ENCODE results near the gene H1-8.
"Not testable (repeated sequence)": the region's sequence is repeated elsewhere in the genome, so short reads cannot be mapped to it uniquely, and the experiment has no call there.

H1-8 gene

GRCh38 chr3:129534428-129535027 is 8.4 kb upstream of the H1-8 start:
- Mint-ChIP-seq H3K4me3 (no peak overlapping the region), H3K36me3 (no peaks in the 10 kb centered on the region), H3K27ac (no peak overlapping the region), H3K27me3 (peaks cover 6 to 12% of the 10 kb centered on the region in 2 donors), H3K9me3 (no peaks in the 10 kb centered on the region), H3K4me1 (peaks cover 0 to 3% of the 10 kb centered on the region in 2 donors)
- no peak for DNase-seq
- ATAC-seq (replicated peaks), result no peak

GRCh38 chr3:129535075-129535474 is 7.9 kb upstream of the H1-8 start:
- ATAC-seq (replicated peaks) (no peak), DNase-seq (no peak)
- Mint-ChIP-seq H3K36me3 (no peaks in the 10 kb centered on the region), H3K9me3 (no peaks in the 10 kb centered on the region), H3K4me1 (peaks cover 0 to 3% of the 10 kb centered on the region in 2 donors), H3K4me3 (no peak overlapping the region), H3K27ac (no peak overlapping the region), H3K27me3 (peaks cover 6 to 12% of the 10 kb centered on the region in 2 donors)

GRCh38 chr3:129536374-129536667 is 6.7 kb upstream of the H1-8 start:
- H3K9me3 Mint-ChIP-seq, result no peaks in the 10 kb centered on the region
- no peaks in the 10 kb centered on the region for H3K36me3 Mint-ChIP-seq
- DNase-seq (no peak), ATAC-seq (replicated peaks) (no peak)
- H3K4me1 Mint-ChIP-seq, result peaks cover 0 to 3% of the 10 kb centered on the region in 2 donors
- H3K27ac Mint-ChIP-seq, result no peak overlapping the region
- peaks cover 6 to 10% of the 10 kb centered on the region in 2 donors for H3K27me3 Mint-ChIP-seq
- no peak overlapping the region for H3K4me3 Mint-ChIP-seq

- no peaks in the 10 kb centered on the region for H3K9me3 Mint-ChIP-seq
- peaks cover 2 to 5% of the 10 kb centered on the region in 2 donors for H3K27me3 Mint-ChIP-seq
- DNase-seq (no peak), ATAC-seq (replicated peaks) (no peak)
- no peak overlapping the region for H3K4me3 Mint-ChIP-seq
- no peak overlapping the region for H3K27ac Mint-ChIP-seq
- H3K36me3 Mint-ChIP-seq, result no peaks in the 10 kb centered on the region
- peaks cover 0 to 2% of the 10 kb centered on the region in 2 donors for H3K4me1 Mint-ChIP-seq
These were observed 6.2 kb upstream of the H1-8 start for GRCh38 chr3:129536804-129537203.

- no peak for ATAC-seq (replicated peaks)
- Mint-ChIP-seq H3K27me3 (no peaks in the 10 kb centered on the region), H3K4me3 (no peak overlapping the region), H3K4me1 (no peaks in the 10 kb centered on the region), H3K36me3 (no peaks in the 10 kb centered on the region), H3K27ac (no peak overlapping the region), H3K9me3 (no peaks in the 10 kb centered on the region)
- no peak for DNase-seq
These were observed 3.8 kb upstream of the H1-8 start for GRCh38 chr3:129539206-129539605.

GRCh38 chr3:129540776-129541516 is 2.0 kb upstream of the H1-8 start:
- ATAC-seq (replicated peaks) (no peak), DNase-seq (no peak)
- no peaks in the 10 kb centered on the region for H3K9me3 Mint-ChIP-seq
- no peaks in the 10 kb centered on the region for H3K4me1 Mint-ChIP-seq
- H3K27me3 Mint-ChIP-seq, result no peaks in the 10 kb centered on the region
- no peak overlapping the region for H3K4me3 Mint-ChIP-seq
- no peak overlapping the region for H3K27ac Mint-ChIP-seq
- H3K36me3 Mint-ChIP-seq, result no peaks in the 10 kb centered on the region

GRCh38 chr3:129542747-129543146 is 228 bp upstream of the H1-8 start:
- DNase-seq, result no peak
- no peak overlapping the region for H3K27ac Mint-ChIP-seq
- H3K27me3 Mint-ChIP-seq, result no peaks in the 10 kb centered on the region
- ATAC-seq (replicated peaks), result no peak
- H3K4me3 Mint-ChIP-seq, result no peak overlapping the region
- H3K36me3 Mint-ChIP-seq, result no peaks in the 10 kb centered on the region
- H3K9me3 Mint-ChIP-seq, result no peaks in the 10 kb centered on the region
- H3K4me1 Mint-ChIP-seq, result no peaks in the 10 kb centered on the region

GRCh38 chr3:129543999-129544398 is 1.0 kb downstream of the H1-8 start:
- DNase-seq (no peak), ATAC-seq (replicated peaks) (no peak)
- no peak overlapping the region for H3K27ac Mint-ChIP-seq
- no peak overlapping the region for H3K4me3 Mint-ChIP-seq
- peaks cover 0 to 5% of the 10 kb centered on the region in 2 donors for H3K27me3 Mint-ChIP-seq
- H3K4me1 Mint-ChIP-seq, result no peaks in the 10 kb centered on the region
- H3K9me3 Mint-ChIP-seq, result no peaks in the 10 kb centered on the region
- no peaks in the 10 kb centered on the region for H3K36me3 Mint-ChIP-seq

GRCh38 chr3:129545951-129546350 is 3.0 kb downstream of the H1-8 start:
- not testable (repeated sequence) for H3K4me1 Mint-ChIP-seq; ATAC-seq (replicated peaks); H3K36me3 Mint-ChIP-seq; H3K27me3 Mint-ChIP-seq; DNase-seq; H3K4me3 Mint-ChIP-seq; H3K27ac Mint-ChIP-seq; H3K9me3 Mint-ChIP-seq

GRCh38 chr3:129547241-129547640 is 4.3 kb downstream of the H1-8 start:
- Mint-ChIP-seq H3K27ac (no peak overlapping the region), H3K9me3 (no peaks in the 10 kb centered on the region), H3K36me3 (no peaks in the 10 kb centered on the region), H3K27me3 (peaks cover 0 to 5% of the 10 kb centered on the region in 2 donors), H3K4me3 (no peak overlapping the region), H3K4me1 (no peaks in the 10 kb centered on the region)
- DNase-seq, result no peak
- ATAC-seq (replicated peaks), result no peak

- Mint-ChIP-seq H3K36me3 (no peaks in the 10 kb centered on the region), H3K4me1 (no peaks in the 10 kb centered on the region), H3K27ac (peak overlapping the region; percentile 38), H3K4me3 (no peak overlapping the region), H3K9me3 (no peaks in the 10 kb centered on the region), H3K27me3 (peaks cover 6 to 10% of the 10 kb centered on the region in 2 donors)
- DNase-seq, result no peak
- no peak for ATAC-seq (replicated peaks)
These were observed 5.4 kb downstream of the H1-8 start for GRCh38 chr3:129548104-129548965.

GRCh38 chr3:129549006-129549800 is 6.2 kb downstream of the H1-8 start:
- H3K36me3 Mint-ChIP-seq, result no peaks in the 10 kb centered on the region
- H3K27ac Mint-ChIP-seq, result peak overlapping the region; percentile 38
- H3K27me3 Mint-ChIP-seq, result peaks cover 8 to 10% of the 10 kb centered on the region in 2 donors
- H3K4me3 Mint-ChIP-seq, result no peak overlapping the region
- peaks cover under 1 to 2% of the 10 kb centered on the region in 2 donors for H3K4me1 Mint-ChIP-seq
- no peaks in the 10 kb centered on the region for H3K9me3 Mint-ChIP-seq
- ATAC-seq (replicated peaks) (peak in 1 of 2 donors; percentile 36), DNase-seq (no peak)

GRCh38 chr3:129549805-129550204 is 6.8 kb downstream of the H1-8 start:
- H3K36me3 Mint-ChIP-seq, result no peaks in the 10 kb centered on the region
- H3K27me3 Mint-ChIP-seq, result peaks cover 10 to 14% of the 10 kb centered on the region in 2 donors
- H3K4me1 Mint-ChIP-seq, result peaks cover 6 to 8% of the 10 kb centered on the region in 2 donors
- H3K9me3 Mint-ChIP-seq, result no peaks in the 10 kb centered on the region
- no peak overlapping the region for H3K27ac Mint-ChIP-seq
- DNase-seq, result no peak
- ATAC-seq (replicated peaks), result no peak
- H3K4me3 Mint-ChIP-seq, result no peak overlapping the region
